Measurements from ENCODE around the gene NUDT10.
A peak's percentile ranks its signal among the peaks of the same experiment; 100 is the strongest.
"Not testable (repeated sequence)": the region's sequence is repeated elsewhere in the genome, so short reads cannot be mapped to it uniquely, and the experiment has no call there.

Gene NUDT10

GRCh38 chrX:51332188-51332942 lies at the start of gene NUDT10:
TSS of gene NUDT10 (plus strand) at chrX:51332822. CDS start at chrX:51332966, 144 bp downstream.
- DNase-seq: peak; percentile 24

DNA sequence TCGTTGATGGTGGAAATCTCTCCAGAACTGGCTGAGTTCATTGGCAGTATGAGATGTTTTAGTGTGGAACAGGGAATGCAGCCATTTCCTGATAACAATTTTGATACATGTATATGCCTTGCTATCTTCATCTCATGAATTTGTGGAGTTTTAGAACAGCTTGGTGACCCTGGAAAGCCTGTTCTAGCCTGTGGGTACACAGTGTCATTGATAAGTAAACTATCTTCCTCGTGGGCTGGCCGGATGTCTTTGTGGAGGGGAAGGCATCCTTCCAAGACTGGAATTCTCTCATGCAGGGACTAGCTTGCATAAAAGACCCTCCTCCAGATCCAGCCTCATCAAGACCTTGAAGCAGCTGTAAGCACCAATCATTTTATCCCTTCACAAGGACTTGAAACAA lies 40.2 kb upstream of the NUDT10 start:
- no peak for DNase-seq

DNA sequence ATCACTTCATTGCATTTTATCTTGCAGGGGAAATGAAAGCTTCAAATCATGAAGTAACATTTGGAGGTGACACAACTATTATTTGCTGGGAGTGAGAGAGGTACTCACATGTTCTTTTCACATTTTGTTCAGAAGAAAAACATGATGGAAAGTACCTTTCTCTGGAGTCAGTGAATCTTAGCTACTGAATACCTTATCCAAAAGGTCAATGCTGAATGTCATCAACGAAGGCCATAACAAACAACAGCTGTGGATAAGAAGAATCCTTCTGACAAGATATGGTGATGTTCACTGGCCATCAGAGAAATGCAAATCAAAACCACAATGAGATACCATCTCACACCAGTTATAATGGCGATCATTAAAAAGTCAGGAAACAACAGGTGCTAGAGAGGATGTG lies 36.5 kb upstream of the NUDT10 start:
- DNase-seq: no peak

DNA sequence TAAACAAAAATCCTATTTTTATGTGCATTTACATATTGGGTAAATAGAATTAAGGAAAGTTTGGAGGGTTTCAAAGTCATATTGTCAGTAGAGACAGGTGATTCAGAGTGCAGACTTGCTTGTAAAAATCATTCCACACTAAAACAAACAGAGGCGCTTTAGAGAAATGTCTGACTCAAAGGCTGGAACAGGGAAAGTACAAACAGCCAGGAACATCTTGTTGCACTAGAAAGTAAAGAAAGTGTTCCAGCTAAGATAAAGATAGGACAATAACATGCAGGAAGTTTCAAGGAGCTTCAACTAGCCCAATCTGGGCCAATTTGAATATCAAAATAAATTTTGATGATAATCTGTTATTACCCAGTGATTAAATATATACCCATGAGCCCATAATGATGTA lies 16.4 kb upstream of the NUDT10 start:
- DNase-seq: no peak

DNA sequence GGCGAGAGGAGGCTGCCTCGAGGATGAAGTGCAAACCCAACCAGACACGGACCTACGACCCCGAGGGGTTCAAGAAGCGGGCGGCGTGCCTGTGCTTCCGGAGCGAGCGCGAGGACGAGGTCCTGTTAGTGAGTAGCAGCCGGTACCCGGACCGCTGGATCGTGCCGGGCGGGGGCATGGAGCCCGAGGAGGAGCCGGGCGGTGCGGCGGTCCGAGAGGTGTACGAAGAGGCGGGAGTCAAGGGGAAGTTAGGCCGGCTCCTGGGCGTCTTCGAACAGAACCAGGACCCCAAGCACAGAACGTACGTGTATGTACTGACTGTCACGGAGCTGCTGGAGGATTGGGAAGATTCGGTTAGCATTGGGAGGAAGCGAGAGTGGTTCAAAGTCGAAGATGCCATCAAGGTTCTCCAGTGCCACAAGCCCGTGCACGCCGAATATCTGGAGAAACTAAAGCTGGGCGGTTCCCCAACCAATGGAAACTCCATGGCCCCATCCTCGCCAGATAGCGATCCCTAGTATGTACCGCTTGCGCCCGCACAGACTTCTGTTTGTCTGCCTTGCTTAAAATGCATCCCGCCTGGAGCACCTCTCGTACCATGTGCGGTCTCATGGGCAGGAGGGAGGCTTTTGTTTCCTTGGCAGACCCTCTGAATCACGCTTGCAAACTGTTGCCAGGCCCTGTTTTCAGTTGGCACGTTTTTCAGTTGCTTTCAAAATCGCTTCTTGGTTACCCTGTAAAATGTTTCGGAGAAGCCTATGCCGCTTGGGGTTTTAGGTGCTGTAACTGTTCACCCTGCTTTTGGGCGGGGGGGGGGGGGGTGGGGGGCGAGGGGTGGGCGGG lies 542 bp downstream of the NUDT10 start:
- DNase-seq: not testable (repeated sequence)

- no peak for DNase-seq
Measured at GRCh38 chrX:51334276-51334675, 1.7 kb downstream of the NUDT10 start.

GRCh38 chrX:51336584-51336983 lies 4.0 kb downstream of the NUDT10 start:
- DNase-seq: peak; percentile 34

DNA sequence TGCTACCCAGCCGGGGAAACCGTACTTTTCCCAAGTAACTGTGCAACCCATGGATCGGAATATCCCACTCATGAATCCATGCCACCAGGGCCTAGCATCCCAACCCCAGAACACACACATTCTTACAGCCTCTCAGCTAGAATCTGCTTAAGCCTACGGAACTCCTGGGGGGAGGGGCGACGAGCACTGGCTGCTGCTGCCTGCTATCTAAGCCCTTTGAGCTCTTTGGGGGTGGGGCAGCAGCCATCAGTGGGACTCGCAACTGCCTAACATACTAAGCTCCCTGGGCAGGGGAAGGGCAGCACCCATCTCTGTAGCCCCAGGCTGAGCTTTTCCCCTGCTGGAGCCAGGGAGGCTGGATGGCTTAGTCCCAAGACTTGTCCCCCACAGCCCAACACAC lies 28.6 kb downstream of the NUDT10 start:
- no peak for DNase-seq

GRCh38 chrX:51376672-51377071 lies 44.0 kb downstream of the NUDT10 start:
- no peak for DNase-seq
